ENCODE measurements around the gene CLIP2.

- no peak for TF ChIP-seq CTCF (IDR thresholded peaks at IDR 0.05)
- TF ChIP-seq POLR2A (IDR thresholded peaks at IDR 0.05) = no peak
Measured at GRCh38 chr7:74297516-74298233, 8.5 kb downstream of the CLIP2 start.

Measured in prostate gland (tissue), 2 donors.